ENCODE measurements around the gene CCL3.
"Not testable (repeated sequence)": the region's sequence is repeated elsewhere in the genome, so short reads cannot be mapped to it uniquely, and the experiment has no call there.

CCL3 gene

GRCh38 chr17:36106493-36106835 lies 16.5 kb upstream of the CCL3 start:
- Mint-ChIP-seq H3K27ac (no peak overlapping the region), H3K9me3 (peaks cover 2% of the 10 kb centered on the region), H3K4me1 (ENCODE audit: low read depth) (peaks cover 60% of the 10 kb centered on the region), H3K27me3 (no peaks in the 10 kb centered on the region), H3K4me3 (no peak overlapping the region), H3K36me3 (ENCODE audit: low read depth) (peaks cover 17% of the 10 kb centered on the region)
- intact Hi-C loops (cut with micrococcal nuclease): no loop called here

GRCh38 chr17:36105781-36106492 lies 16.0 kb upstream of the CCL3 start:
- intact Hi-C loops (cut with micrococcal nuclease): no loop called here
- peaks cover 17% of the 10 kb centered on the region for H3K36me3 Mint-ChIP-seq (ENCODE audit: low read depth)
- no peak overlapping the region for H3K4me3 Mint-ChIP-seq
- peak overlapping the region; percentile 62 for H3K27ac Mint-ChIP-seq
- peaks cover 60% of the 10 kb centered on the region for H3K4me1 Mint-ChIP-seq (ENCODE audit: low read depth)
- H3K9me3 Mint-ChIP-seq: no peaks in the 10 kb centered on the region
- H3K27me3 Mint-ChIP-seq: no peaks in the 10 kb centered on the region

GRCh38 chr17:36104701-36105181 lies 14.8 kb upstream of the CCL3 start:
- Mint-ChIP-seq H3K36me3 (ENCODE audit: low read depth) (peaks cover 17% of the 10 kb centered on the region), H3K27me3 (peaks cover 1% of the 10 kb centered on the region), H3K4me1 (ENCODE audit: low read depth) (peaks cover 68% of the 10 kb centered on the region), H3K9me3 (no peaks in the 10 kb centered on the region), H3K4me3 (peak overlapping the region; percentile 66), H3K27ac (peak overlapping the region; percentile 74)
- intact Hi-C loops (cut with micrococcal nuclease): no loop called here

GRCh38 chr17:36104246-36104645 lies 14.3 kb upstream of the CCL3 start:
- peaks cover 17% of the 10 kb centered on the region for H3K36me3 Mint-ChIP-seq (ENCODE audit: low read depth)
- peak overlapping the region; percentile 74 for H3K27ac Mint-ChIP-seq
- H3K27me3 Mint-ChIP-seq; H3K9me3 Mint-ChIP-seq; intact Hi-C loops (cut with micrococcal nuclease): not testable (repeated sequence)
- H3K4me1 Mint-ChIP-seq (ENCODE audit: low read depth): peaks cover 73% of the 10 kb centered on the region
- H3K4me3 Mint-ChIP-seq: peak overlapping the region; percentile 66

- H3K9me3 Mint-ChIP-seq; H3K27me3 Mint-ChIP-seq; intact Hi-C loops (cut with micrococcal nuclease): not testable (repeated sequence)
- Mint-ChIP-seq H3K36me3 (ENCODE audit: low read depth) (peaks cover 19% of the 10 kb centered on the region), H3K4me3 (peak within 1 kb of the TSS; percentile 66), H3K4me1 (ENCODE audit: low read depth) (peaks cover 77% of the 10 kb centered on the region), H3K27ac (peak within 1 kb of the TSS; percentile 74)
Observed at GRCh38 chr17:36103401-36103975, 13.5 kb upstream of the CCL3 start, which contains the start of gene CCL4. CCL4 (plus strand) TSS chr17:36103827; CDS start chr17:36103906, 79 bp downstream.

GRCh38 chr17:36099004-36099403 lies 9.1 kb upstream of the CCL3 start:
- H3K4me3 Mint-ChIP-seq; H3K27me3 Mint-ChIP-seq; intact Hi-C loops (cut with micrococcal nuclease); H3K9me3 Mint-ChIP-seq: not testable (repeated sequence)
- Mint-ChIP-seq H3K4me1 (ENCODE audit: low read depth) (peaks cover 50% of the 10 kb centered on the region), H3K27ac (peak overlapping the region; percentile 32), H3K36me3 (ENCODE audit: low read depth) (peaks cover 10% of the 10 kb centered on the region)

- Mint-ChIP-seq H3K36me3 (ENCODE audit: low read depth) (peaks cover 26% of the 10 kb centered on the region), H3K27me3 (peaks cover 1% of the 10 kb centered on the region), H3K27ac (peak overlapping the region; percentile 37), H3K4me3 (no peak overlapping the region), H3K9me3 (no peaks in the 10 kb centered on the region), H3K4me1 (ENCODE audit: low read depth) (peaks cover 42% of the 10 kb centered on the region)
- intact Hi-C loops (cut with micrococcal nuclease): no loop called here
Observed at GRCh38 chr17:36095992-36096391, 6.0 kb upstream of the CCL3 start.

GRCh38 chr17:36094746-36095145 lies 4.8 kb upstream of the CCL3 start:
- Mint-ChIP-seq H3K36me3 (ENCODE audit: low read depth) (peaks cover 35% of the 10 kb centered on the region), H3K9me3 (no peaks in the 10 kb centered on the region), H3K4me3 (no peak overlapping the region), H3K27ac (no peak overlapping the region), H3K27me3 (no peaks in the 10 kb centered on the region), H3K4me1 (ENCODE audit: low read depth) (peaks cover 45% of the 10 kb centered on the region)
- intact Hi-C loops (cut with micrococcal nuclease): no loop called here

GRCh38 chr17:36094232-36094631 lies 4.3 kb upstream of the CCL3 start:
- H3K27ac Mint-ChIP-seq: peak overlapping the region; percentile 61
- H3K36me3 Mint-ChIP-seq (ENCODE audit: low read depth): peaks cover 40% of the 10 kb centered on the region
- no peaks in the 10 kb centered on the region for H3K9me3 Mint-ChIP-seq
- H3K4me3 Mint-ChIP-seq: no peak overlapping the region
- H3K4me1 Mint-ChIP-seq (ENCODE audit: low read depth): peaks cover 43% of the 10 kb centered on the region
- H3K27me3 Mint-ChIP-seq: no peaks in the 10 kb centered on the region
- intact Hi-C loops (cut with micrococcal nuclease): no loop called here

- H3K27ac Mint-ChIP-seq; H3K4me3 Mint-ChIP-seq; intact Hi-C loops (cut with micrococcal nuclease); H3K27me3 Mint-ChIP-seq; H3K9me3 Mint-ChIP-seq: not testable (repeated sequence)
- H3K4me1 Mint-ChIP-seq (ENCODE audit: low read depth): peaks cover 45% of the 10 kb centered on the region
- H3K36me3 Mint-ChIP-seq (ENCODE audit: low read depth): peaks cover 46% of the 10 kb centered on the region
Observed at GRCh38 chr17:36092715-36093114, 2.8 kb upstream of the CCL3 start.

GRCh38 chr17:36092230-36092629 lies 2.3 kb upstream of the CCL3 start:
- Mint-ChIP-seq H3K4me1 (ENCODE audit: low read depth) (peaks cover 45% of the 10 kb centered on the region), H3K27ac (peak overlapping the region; percentile 70), H3K27me3 (no peaks in the 10 kb centered on the region), H3K4me3 (no peak overlapping the region), H3K36me3 (ENCODE audit: low read depth) (peaks cover 50% of the 10 kb centered on the region), H3K9me3 (no peaks in the 10 kb centered on the region)
- intact Hi-C loops (cut with micrococcal nuclease): no loop called here

- peaks cover 70% of the 10 kb centered on the region for H3K36me3 Mint-ChIP-seq (ENCODE audit: low read depth)
- peaks cover 51% of the 10 kb centered on the region for H3K4me1 Mint-ChIP-seq (ENCODE audit: low read depth)
- peak overlapping the region; percentile 71 for H3K4me3 Mint-ChIP-seq
- intact Hi-C loops (cut with micrococcal nuclease): no loop called here
- no peaks in the 10 kb centered on the region for H3K27me3 Mint-ChIP-seq
- H3K27ac Mint-ChIP-seq: peak overlapping the region; percentile 92
- no peaks in the 10 kb centered on the region for H3K9me3 Mint-ChIP-seq
Observed at GRCh38 chr17:36089339-36089865, 541 bp downstream of the CCL3 start.

- Mint-ChIP-seq H3K4me1 (ENCODE audit: low read depth) (peaks cover 57% of the 10 kb centered on the region), H3K27me3 (no peaks in the 10 kb centered on the region), H3K9me3 (no peaks in the 10 kb centered on the region), H3K27ac (peak overlapping the region; percentile 92), H3K36me3 (ENCODE audit: low read depth) (peaks cover 74% of the 10 kb centered on the region), H3K4me3 (peak overlapping the region; percentile 71)
- intact Hi-C loops (cut with micrococcal nuclease): no loop called here
Observed at GRCh38 chr17:36088670-36089338, 1.1 kb downstream of the CCL3 start.

- peaks cover 62% of the 10 kb centered on the region for H3K4me1 Mint-ChIP-seq (ENCODE audit: low read depth)
- peak overlapping the region; percentile 71 for H3K4me3 Mint-ChIP-seq
- H3K9me3 Mint-ChIP-seq; H3K27me3 Mint-ChIP-seq; intact Hi-C loops (cut with micrococcal nuclease): not testable (repeated sequence)
- peak overlapping the region; percentile 92 for H3K27ac Mint-ChIP-seq
- peaks cover 74% of the 10 kb centered on the region for H3K36me3 Mint-ChIP-seq (ENCODE audit: low read depth)
Observed at GRCh38 chr17:36087897-36088572, 1.9 kb downstream of the CCL3 start.

Data from dendritic cell treated with granulocyte-macrophage colony-stimulating factor and Interleukin-4, amounts not matched to agents 40 ng/mL and 50 ng/mL, for 4 days (primary cell).